CD14-positive monocyte (primary cell): Measurements from ENCODE around the gene CASK. TPM values are rescaled to one million over a fixed set of nuclear protein-coding genes. Genes with fewer than 3 reads are reported as not detected.

Experiments
- DNase-seq, 3 donors: peaks; one replicate each; pipeline ENCODE4 v3.0.0-alpha.2; 2011 to 2022
- H2AFZ ChIP-seq: 2 replicates; pipeline ENCODE4 v1.6.0; 2012; ENCODE audit warnings: mild to moderate bottlenecking, low read depth, low read length, inconsistent platforms; ENCODE audit not compliant: insufficient read depth, poor library complexity, severe bottlenecking
- H3K27ac ChIP-seq, 2 donors: 1 replicate in 1 of 2; 2 replicates in 1 of 2; pipeline ENCODE4 v1.5.1; 2012 to 2013; ENCODE audit warnings: low read length in 2 of 2, control low read depth in 1 of 2, inconsistent platforms in 1 of 2, low read depth in 1 of 2, mild to moderate bottlenecking in 1 of 2
- H3K27me3 ChIP-seq, 2 donors: one replicate each; pipeline versions ENCODE4 v1.6.0 to v1.6.1; 2011 to 2013; ENCODE audit warnings: low read length in 2 of 2; ENCODE audit not compliant: control insufficient read depth in 2 of 2, insufficient read depth in 2 of 2
- H3K36me3 ChIP-seq, 2 donors: replicated peaks in 1 of 2; 1 replicate in 1 of 2; 2 replicates in 1 of 2; pipeline versions ENCODE4 v1.5.1 to v1.6.1; 2012 to 2013; ENCODE audit warnings: low read length in 2 of 2, control low read depth in 1 of 2, inconsistent platforms in 1 of 2, mild to moderate bottlenecking in 1 of 2; ENCODE audit not compliant: insufficient read depth in 2 of 2, control insufficient read depth in 1 of 2
- H3K4me1 ChIP-seq, 2 donors: 1 replicate in 1 of 2; 2 replicates in 1 of 2; pipeline versions ENCODE4 v1.5.1 to v1.6.1; 2012 to 2013; ENCODE audit warnings: low read length in 2 of 2, control low read depth in 1 of 2, inconsistent platforms in 1 of 2, mild to moderate bottlenecking in 1 of 2, moderate library complexity in 1 of 2; ENCODE audit not compliant: insufficient read depth in 2 of 2, control insufficient read depth in 1 of 2
- H3K4me2 ChIP-seq: replicated peaks from 2 replicates; pipeline ENCODE3; 2012; ENCODE audit warnings: low read length, moderate library complexity, mild to moderate bottlenecking; ENCODE audit not compliant: poor library complexity, severe bottlenecking; ENCODE audit errors: extremely low read depth
- H3K4me3 ChIP-seq, 3 experiments: fragments of 200-600 bp in 1 of 3; sonication (generic) in 1 of 3; replicated peaks in 1 of 3; 1 replicate in 2 of 3; 2 replicates in 1 of 3; pipeline ENCODE4 v1.5.1; 2011 to 2013; ENCODE audit warnings: low read length in 3 of 3, mild to moderate bottlenecking in 3 of 3, control low read depth in 2 of 3, low read depth in 2 of 3, inconsistent platforms in 1 of 3, moderate library complexity in 1 of 3
- H3K79me2 ChIP-seq: 2 replicates; pipeline ENCODE4 v1.6.0; 2012; ENCODE audit warnings: mild to moderate bottlenecking, control low read depth, inconsistent platforms, low read length, moderate library complexity; ENCODE audit not compliant: insufficient read depth
- H3K9ac ChIP-seq: 2 replicates; pipeline ENCODE4 v1.6.0; 2017; ENCODE audit warnings: low read length, mild to moderate bottlenecking; ENCODE audit not compliant: insufficient read depth, poor library complexity, severe bottlenecking
- H3K9me3 ChIP-seq, 2 donors: replicated peaks in 1 of 2; 1 replicate in 1 of 2; 2 replicates in 1 of 2; pipeline versions ENCODE4 v1.5.1 to v1.6.1; 2012 to 2013; ENCODE audit warnings: low read length in 2 of 2, control low read depth in 1 of 2; ENCODE audit not compliant: control insufficient read depth in 1 of 2, insufficient read depth in 1 of 2
- H4K20me1 ChIP-seq: 2 replicates; pipeline ENCODE4 v1.6.0; 2012; ENCODE audit warnings: mild to moderate bottlenecking, low read length, control low read depth, moderate library complexity; ENCODE audit not compliant: insufficient read depth
- H3K27ac Mint-ChIP-seq, 7 donors: one replicate each; pipeline ENCODE4 v1.8.0; 2020; ENCODE audit warnings: mild to moderate bottlenecking in 7 of 7, mixed read lengths in 7 of 7, moderate library complexity in 6 of 7, inconsistent platforms in 2 of 7
- H3K27me3 Mint-ChIP-seq, 3 donors: one replicate each; pipeline ENCODE4 v1.8.0; 2021 to 2022; ENCODE audit warnings: low read depth in 3 of 3, mild to moderate bottlenecking in 3 of 3, mixed read lengths in 3 of 3, moderate library complexity in 3 of 3, inconsistent platforms in 1 of 3
- H3K36me3 Mint-ChIP-seq, 2 donors: one replicate each; pipeline ENCODE4 v1.8.0; 2020; ENCODE audit warnings: mixed read lengths in 2 of 2, inconsistent platforms in 1 of 2, mild to moderate bottlenecking in 1 of 2
- H3K4me1 Mint-ChIP-seq: one replicate; pipeline ENCODE4 v1.8.0; 2020; ENCODE audit warnings: mild to moderate bottlenecking, mixed read lengths
- H3K4me3 Mint-ChIP-seq, 2 donors: one replicate each; pipeline ENCODE4 v1.8.0; 2020; ENCODE audit warnings: mild to moderate bottlenecking in 2 of 2, mixed read lengths in 2 of 2, moderate library complexity in 1 of 2
- H3K9me3 Mint-ChIP-seq, 7 donors: one replicate each; pipeline ENCODE4 v1.8.0; 2020 to 2022; ENCODE audit warnings: mixed read lengths in 7 of 7, mild to moderate bottlenecking in 6 of 7, moderate library complexity in 6 of 7, inconsistent platforms in 2 of 7
- CTCF ChIP-seq: fragments of 200-600 bp; IDR thresholded peaks from one replicate; pipeline ENCODE4 v1.8.0; 2022; ENCODE audit warnings: antibody characterized with exemption, mild to moderate bottlenecking
- WGBS: methylation state at CpG from one replicate; pipeline ENCODE4 v1.1.5; 2013; ENCODE audit warnings: missing lambda C conversion rate; ENCODE audit not compliant: insufficient coverage; 5-methylcytosine and 5-hydroxymethylcytosine counted together
- intact Hi-C, 2 donors: fragments of 100-400 bp; cut with micrococcal nuclease; formaldehyde crosslinking; loops; one replicate each; pipeline versions ENCODE4 v1.15.0 to v1.15.1; 2023
- polyA plus RNA-seq, 3 donors: library from polyadenylated mRNA; depleted of rRNA in 1 of 3; unstranded in 2 of 3; stranded (reverse) in 1 of 3; fragments of 300-500 nt in 2 of 3; fragments of >200 nt in 1 of 3; fragmentation: Illumina TruSeq in 2 of 3; gene quantifications; 1 replicate in 2 of 3; 2 replicates in 1 of 3; pipeline ENCODE4 v1.2.3, GENCODE V29; 2012 to 2021

The CASK gene
- polyA plus RNA-seq, 3 donors: 0.48 to 7.4 (median 2.5) TPM

- Histone ChIP-seq H3K79me2 (no peaks in the 10 kb centered on the region), H3K4me2 (no peak overlapping the region), H3K9me3 (no peaks in the 10 kb centered on the region), H3K27me3 (no peaks in the 10 kb centered on the region), H3K9ac (no peak overlapping the region), H3K4me1 (no peaks in the 10 kb centered on the region), H4K20me1 (no peaks in the 10 kb centered on the region), H2AFZ (no peak overlapping the region), H3K4me3 (no peak overlapping the region), H3K27ac (no peak overlapping the region), H3K36me3 (no peaks in the 10 kb centered on the region)
- no peak for TF ChIP-seq CTCF
- Mint-ChIP-seq H3K27ac (no peak overlapping the region), H3K4me1 (no peaks in the 10 kb centered on the region), H3K27me3 (no peaks in the 10 kb centered on the region), H3K4me3 (no peak overlapping the region), H3K36me3 (peaks cover 0 to under 1% of the 10 kb centered on the region in 2 donors), H3K9me3 (peaks cover 0 to 6% (median 2%) of the 10 kb centered on the region in 7 donors)
- intact Hi-C loops: no loop called here
- no peak for DNase-seq
- WGBS: no CpG with 5 or more reads among the region's 2 CpGs
Measured at GRCh38 chrX:41825796-41826195, 97.6 kb downstream of the CASK start.

- Histone ChIP-seq H3K27ac (no peak overlapping the region), H3K4me2 (no peak overlapping the region), H3K4me1 (no peaks in the 10 kb centered on the region), H4K20me1 (no peaks in the 10 kb centered on the region), H3K9me3 (no peaks in the 10 kb centered on the region), H3K79me2 (no peaks in the 10 kb centered on the region), H3K36me3 (no peaks in the 10 kb centered on the region), H3K27me3 (no peaks in the 10 kb centered on the region), H3K4me3 (no peak overlapping the region), H3K9ac (no peak overlapping the region), H2AFZ (no peak overlapping the region)
- 100% methylated on average over 2 of the region's 3 CpGs for WGBS
- TF ChIP-seq CTCF: no peak
- peaks cover 0 to 6% (median 2%) of the 10 kb centered on the region in 7 donors for H3K9me3 Mint-ChIP-seq
- H3K4me3 Mint-ChIP-seq: no peak overlapping the region
- H3K36me3 Mint-ChIP-seq: no peaks in the 10 kb centered on the region
- H3K27ac Mint-ChIP-seq: no peak overlapping the region
- no peaks in the 10 kb centered on the region for H3K4me1 Mint-ChIP-seq
- intact Hi-C loops: no loop called here
- no peaks in the 10 kb centered on the region for H3K27me3 Mint-ChIP-seq
- no peak for DNase-seq
Measured at GRCh38 chrX:41824551-41824950, 98.8 kb downstream of the CASK start.
